ENCODE measurements around the gene IFNL2.
"Not testable (repeated sequence)": the region's sequence is repeated elsewhere in the genome, so short reads cannot be mapped to it uniquely, and the experiment has no call there.

- TF ChIP-seq CTCF, POLR2A (IDR thresholded peaks at IDR 0.05): not testable (repeated sequence)
Observed at GRCh38 chr19:39244410-39245100, 23.6 kb upstream of the IFNL2 start, which contains the start of gene IFNL3.
